ENCODE data around the gene ISM2.
A peak's percentile ranks its signal among the peaks of the same experiment; 100 is the strongest.

Gene ISM2

DNA sequence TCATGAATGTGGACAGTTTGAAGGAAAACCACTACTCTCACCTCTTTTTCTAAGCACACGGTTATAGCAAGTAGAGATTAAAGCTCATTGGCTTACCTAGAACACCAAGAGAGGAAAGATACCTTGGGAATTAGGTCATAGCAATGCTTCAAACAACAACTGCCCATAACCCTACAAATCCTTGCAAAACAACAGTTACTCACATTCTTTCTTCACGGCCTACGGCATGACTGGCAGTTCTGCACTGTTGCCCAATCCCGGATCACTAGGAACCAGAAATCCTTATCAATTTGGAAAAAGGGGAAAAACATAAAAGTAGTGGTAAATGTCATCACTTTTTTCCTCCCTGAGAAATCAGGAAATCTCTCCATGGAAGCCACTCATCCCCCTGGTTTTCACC lies 9.6 kb upstream of the ISM2 start:
- peak; percentile 21 for DNase-seq (ENCODE audit: low read depth)

DNA sequence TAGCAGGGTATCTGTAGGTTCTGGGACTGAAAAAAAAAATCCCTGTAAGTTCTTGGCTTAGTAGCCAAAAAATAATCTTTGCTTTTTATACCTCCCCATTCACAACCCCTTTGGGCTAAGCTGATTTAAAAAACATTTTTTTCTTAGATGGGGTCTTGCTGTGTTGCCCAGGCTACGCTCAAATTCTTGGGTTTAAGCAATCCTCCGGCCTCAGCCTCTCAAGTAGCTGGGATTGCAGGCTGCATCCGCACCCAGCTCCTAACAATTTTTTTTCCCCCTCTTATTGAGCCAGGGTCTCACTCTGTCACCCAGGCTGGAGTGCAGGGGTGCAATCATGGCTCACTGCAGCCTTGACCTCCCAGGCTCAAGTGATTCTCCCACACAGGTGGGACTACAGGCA lies 9.1 kb upstream of the ISM2 start:
- DNase-seq (ENCODE audit: low read depth): no peak

- no peak for DNase-seq (ENCODE audit: low read depth)
Observed at GRCh38 chr14:77505031-77505430, 6.4 kb upstream of the ISM2 start.

DNA sequence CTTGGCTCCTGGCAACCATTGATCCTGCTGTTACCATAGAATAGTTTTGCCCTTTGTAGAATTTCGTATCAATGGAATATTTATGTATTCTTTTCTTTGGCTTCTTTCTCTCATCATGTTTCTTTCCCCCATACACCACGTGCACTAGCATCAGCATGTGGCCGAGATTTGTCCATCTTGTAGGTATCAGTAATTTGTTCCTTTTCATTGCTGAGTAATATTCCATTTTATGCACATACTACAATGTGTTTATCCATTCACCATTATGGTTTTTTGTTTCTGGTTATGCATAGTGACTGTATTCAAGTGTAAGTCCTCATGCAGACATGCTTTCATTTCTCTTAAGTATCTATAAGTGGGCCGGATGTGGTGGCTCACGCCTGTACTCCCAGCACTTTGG lies 4.5 kb upstream of the ISM2 start:
- DNase-seq (ENCODE audit: low read depth): no peak

DNA sequence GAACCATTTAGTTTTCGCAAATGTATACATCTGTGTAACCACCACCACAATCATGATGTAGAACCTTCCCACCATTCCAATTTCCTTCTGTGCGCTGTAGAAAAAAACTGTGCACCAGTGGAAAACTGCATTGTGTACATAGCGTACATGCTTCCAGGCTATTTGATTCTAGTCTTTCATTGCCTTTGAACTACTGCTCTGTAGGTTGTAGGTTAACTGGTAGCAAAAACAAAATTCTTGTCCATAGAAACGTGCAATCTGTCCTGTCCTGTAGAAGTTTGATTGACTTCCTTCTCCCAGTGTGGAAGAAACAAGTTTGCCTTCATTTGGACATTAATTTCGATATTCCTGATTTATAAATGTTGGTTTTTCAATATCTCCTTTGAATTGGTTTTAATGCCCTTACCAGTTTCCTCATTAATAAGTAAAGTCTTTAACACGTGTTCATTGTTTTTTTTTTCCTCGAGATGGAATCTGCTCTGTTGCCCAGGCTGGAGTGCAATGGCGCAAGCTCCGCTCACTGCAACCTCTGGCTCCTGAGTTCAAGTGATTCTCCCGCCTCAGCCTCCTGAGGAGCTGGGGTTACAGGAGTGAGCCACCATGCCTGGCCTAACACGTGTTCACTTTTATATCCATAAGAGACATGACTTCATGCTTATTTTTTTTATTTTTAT lies 3.6 kb upstream of the ISM2 start:
- no peak for DNase-seq (ENCODE audit: low read depth)

DNA sequence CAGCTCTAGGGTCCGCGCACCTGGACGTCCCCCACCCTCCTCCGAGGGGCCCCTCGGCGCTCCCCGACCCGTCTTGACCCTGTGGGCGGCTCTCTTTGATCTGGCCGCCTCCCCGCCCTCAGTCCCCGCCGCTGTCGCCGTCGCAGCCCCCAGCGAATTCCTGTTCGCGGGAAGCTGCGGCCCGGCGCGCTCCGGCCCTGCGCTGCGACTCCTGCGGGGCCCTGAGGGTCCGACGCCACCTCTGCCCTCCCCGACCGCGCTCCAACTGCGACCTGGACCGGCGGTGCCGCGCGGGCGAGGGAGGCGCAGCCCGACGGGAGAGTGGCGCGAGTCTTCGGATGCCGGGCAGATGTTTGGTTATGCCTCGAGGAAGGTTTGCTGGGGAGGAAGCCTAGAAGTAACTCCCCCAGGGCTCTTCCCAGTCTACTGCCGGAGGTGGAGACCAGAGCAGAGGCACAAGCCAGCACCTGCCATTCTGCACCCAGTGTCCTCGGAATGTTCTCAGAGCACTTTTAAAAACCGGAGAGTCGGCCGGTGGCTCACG lies 440 bp upstream of the ISM2 start:
- no peak for DNase-seq (ENCODE audit: low read depth)

DNA sequence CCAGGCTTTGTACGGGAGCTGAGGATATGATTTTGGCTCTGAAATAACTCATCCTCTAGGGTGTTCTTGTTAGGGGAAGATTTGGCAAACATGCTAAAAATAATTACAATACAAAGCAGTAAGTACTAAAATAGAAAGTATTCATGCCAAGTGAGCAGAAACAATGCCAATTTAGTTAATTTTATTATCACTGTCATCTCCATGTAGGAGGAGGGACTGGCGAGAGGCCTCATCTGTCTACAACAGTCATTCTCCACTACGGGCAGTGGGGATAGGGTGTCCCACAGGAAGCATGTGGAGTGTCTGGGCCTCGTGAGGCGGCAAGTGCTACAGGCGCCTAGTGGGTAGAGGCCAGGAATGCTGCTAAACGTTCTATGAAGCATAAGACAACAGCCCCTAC lies 3.3 kb downstream of the ISM2 start:
- no peak for DNase-seq (ENCODE audit: low read depth)

GRCh38 chr14:77491056-77491455 lies 7.6 kb downstream of the ISM2 start:
- no peak for DNase-seq (ENCODE audit: low read depth)

GRCh38 chr14:77490347-77490986 lies 8.1 kb downstream of the ISM2 start:
- DNase-seq (ENCODE audit: low read depth): no peak

DNA sequence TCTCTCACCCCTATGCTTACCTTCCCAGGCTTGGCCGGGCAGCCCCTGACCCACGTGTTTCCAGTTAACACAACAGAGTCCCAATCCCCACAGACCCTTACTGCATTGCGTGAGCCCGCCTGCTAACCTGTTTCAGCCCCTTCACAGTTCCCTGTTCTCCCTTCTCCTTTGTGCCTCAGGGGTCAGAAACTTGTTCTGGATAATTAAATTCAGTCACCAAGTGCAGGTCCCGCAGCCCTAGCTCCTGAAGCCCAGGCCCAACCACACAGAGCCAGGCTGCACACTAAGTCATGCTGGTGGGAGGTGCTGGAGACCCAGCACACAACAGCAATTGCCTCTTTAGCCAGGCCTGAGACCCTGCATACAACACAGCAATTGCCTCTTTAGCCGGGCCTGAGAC lies 9.6 kb downstream of the ISM2 start:
- no peak for DNase-seq (ENCODE audit: low read depth)

- no peak for DNase-seq (ENCODE audit: low read depth)
Observed at GRCh38 chr14:77488558-77488957, 10.1 kb downstream of the ISM2 start.

DNA sequence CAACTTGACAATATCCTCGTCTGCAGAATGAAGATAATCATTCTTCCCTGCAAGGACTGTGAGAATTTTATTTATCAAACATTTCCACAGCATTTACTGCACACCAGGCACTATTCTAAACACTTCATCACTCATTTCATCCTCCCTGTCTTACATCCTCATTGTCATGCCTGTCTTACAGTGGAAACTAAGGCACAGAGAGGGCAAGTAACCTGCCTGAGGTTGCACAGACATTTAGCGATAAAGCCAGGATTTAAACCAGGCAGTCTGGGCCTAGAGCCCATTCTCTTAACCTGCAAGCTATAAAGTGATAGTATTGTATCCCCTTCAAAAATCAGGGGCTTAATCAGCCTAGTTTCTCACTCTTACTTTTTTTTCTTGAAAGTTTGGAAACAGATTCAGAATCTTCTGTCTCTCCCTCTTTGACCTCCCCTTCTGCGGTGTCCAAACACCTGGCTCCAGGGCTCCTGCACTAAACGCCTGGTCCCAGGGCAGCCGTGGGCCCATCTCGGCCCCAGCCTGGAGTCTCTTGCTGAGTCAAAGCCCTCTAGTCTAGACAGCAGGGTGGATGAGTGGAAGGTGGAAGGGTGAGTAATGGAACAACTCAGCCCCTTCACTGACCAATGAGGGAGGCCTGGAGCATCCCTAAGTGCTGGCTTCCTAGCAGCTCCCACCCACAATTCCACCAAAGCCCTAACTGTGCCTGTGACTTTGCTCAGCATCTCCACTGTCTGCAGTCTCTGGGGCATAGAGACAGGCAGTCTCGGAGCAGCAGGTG lies 12.5 kb downstream of the ISM2 start:
- DNase-seq (ENCODE audit: low read depth): peak; percentile 30

- DNase-seq (ENCODE audit: low read depth): no peak
Observed at GRCh38 chr14:77485256-77485655, 13.4 kb downstream of the ISM2 start.

DNA sequence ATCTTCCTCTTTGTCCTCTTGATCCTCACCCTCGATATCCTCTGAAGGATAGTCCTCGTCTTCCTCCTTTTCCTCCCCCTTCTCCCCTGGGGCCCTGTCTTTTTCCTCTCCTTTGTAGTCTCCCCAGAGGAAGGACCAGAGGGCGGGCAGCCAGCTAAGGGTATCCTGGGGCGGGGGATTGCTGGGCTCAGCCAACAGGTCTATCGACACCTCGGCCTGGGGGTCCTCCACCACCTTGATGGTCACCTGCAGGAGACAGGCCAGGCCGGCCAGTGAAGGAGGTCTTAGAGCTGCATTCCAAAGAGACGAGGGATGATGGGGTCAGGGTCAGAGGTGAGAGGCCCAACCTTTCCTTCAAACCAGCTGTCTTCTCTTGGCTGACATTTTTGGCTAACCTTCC lies 16.2 kb downstream of the ISM2 start:
- DNase-seq (ENCODE audit: low read depth): no peak

DNA sequence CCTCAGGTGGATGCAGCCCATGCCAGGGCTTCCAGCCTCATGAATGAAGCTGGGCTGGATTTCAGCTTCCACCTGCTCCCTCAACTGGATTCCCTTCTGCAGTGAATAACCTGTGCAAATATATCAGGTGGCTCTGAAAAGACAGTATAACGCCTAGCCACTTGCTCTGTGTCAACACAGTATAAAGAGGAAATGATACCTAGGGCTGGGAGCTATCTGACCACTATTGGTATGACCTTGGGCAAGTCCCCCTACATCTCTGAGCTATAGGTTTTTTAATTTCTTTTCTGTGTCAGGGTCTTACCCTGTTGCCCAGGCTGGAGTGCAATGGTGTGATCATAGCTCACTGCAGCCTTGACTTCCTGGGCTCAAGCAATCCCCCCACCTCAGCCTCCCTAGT lies 19.8 kb downstream of the ISM2 start:
- DNase-seq (ENCODE audit: low read depth): no peak

DNA sequence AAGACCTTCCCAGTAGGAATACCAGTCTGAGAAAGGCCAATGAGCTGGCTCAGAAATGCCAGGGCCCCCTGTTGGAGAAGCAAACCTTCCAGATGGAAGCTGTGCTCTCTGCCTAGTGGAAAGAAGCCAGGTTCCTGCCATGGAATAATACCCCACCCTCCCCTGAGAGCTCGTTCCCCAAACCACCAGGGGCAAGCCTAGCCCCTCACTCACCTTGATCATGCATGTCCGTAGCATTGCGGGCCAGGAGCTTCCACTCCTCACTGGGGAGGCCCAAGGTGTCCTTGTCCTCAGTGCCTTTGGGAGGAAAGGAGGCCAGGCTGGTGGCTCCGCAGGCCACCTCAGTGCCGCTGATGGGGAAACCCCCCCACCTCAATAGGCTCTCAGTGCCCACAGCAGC lies 20.6 kb downstream of the ISM2 start:
- no peak for DNase-seq (ENCODE audit: low read depth)

DNA sequence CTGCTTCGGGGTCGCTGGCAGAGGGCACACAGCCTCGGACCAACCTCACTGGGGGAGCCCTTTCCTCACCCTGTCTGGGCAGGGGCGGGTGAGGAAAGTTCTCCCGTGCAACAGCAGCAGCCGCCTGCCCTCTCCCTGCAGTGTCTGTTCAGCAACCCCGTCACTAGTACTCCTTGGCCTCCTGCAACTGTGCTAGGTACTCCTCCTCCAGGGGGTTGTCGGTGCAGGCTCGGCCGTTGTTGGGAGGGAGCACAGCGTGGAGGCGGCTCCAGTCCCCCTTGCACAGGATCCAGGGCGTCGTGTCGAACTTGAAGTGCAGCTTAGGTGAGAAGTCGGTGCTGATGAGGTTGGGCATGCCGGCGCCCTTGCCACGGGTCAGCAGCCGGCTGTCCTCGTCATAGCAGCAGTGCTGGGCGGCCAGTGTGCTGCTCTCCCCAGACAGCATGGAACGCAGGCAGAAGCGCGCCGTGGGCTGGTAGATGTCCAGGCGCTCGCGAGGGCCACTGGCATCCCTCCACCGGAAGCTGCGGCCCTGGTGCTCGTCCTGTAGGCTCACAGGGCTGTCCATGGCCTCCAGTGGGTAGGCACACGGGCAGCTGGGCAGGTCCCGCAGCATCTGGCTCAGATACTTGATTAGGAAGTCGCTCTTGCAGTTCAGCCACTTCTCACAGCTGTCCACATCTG lies 23.0 kb downstream of the ISM2 start:
- no peak for DNase-seq (ENCODE audit: low read depth)

DNA sequence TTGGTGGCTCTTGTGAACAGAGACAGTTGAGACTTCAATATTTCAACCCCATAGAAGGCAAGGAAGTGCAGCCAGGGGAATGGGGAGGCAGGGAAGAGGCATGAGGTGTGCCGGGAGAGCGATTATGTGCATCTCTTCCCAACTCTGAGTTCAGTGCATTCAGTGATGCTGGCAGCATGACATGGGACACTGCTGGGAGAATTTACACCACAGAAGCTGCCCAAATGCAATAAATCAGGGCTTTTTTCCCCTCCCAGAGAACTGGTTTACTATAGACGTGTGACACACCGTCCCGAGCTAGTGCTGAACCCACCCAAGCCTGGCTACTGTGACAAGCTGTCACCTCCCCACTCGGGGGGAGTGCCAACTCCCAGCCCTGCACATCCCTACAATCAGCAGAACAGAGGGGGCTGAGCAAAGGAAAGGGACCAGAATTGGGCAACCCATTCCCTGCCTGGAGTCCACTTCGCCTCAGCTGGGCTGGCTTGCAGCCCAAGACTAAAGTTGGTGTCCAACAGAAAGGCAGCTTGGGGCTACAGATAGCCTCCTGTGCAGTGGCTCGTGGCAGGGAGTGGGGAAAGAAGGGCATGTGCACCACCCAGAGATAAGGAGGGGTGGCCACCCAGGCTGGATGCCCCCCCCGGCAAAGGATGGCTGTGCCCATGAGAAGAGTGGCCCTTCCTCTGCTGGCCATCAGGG lies 24.0 kb downstream of the ISM2 start:
- DNase-seq (ENCODE audit: low read depth): no peak

DNA sequence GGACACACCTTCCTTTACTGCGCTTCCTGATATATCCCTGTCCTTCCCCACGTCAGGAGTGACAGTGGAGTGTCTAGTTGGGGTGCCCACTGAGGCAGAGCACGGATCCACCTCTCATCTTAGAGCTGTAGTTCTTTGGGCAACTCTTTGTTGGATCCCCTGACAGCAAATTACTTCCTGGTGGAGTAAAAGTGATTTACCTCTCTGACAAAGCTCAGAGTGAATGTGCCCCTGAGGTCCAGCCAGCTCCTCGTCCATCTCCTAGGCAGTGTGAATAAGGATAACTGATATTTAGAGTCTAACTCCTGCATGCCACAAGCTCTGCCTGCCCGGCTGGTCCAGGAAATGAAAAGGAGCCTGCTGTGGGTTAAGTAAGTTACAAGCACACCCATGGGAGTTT lies 24.7 kb downstream of the ISM2 start:
- DNase-seq (ENCODE audit: low read depth): no peak

DNA sequence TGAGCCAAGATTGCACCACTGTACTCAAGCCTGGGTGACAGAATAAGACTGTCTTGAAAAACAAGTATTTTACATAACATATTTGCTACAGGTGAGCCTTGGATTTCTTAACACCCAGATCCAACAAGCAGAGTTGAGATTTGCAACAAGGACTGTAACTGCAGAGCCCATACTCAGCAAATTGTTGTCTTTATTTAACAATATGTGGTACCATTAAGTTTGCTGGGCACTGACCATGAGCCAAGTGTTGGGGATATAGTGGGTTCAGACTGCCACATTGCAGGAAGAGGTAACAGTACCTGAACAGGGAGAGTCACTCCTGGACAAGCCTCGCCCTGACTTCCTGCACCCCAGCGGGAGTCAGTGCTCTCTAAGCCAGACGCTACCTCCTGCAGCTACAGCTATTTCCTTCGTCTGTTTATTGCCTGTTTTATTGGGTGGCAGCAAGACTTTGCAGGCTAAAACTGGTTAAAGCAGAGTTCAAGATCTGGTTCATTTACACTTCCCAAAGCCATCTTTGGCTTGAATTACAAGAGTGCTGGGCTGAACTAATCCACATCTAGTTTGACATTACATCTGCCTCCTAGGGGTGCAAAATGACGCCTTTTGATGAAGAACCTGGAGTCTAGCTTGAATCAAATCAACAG lies 28.3 kb downstream of the ISM2 start:
- no peak for DNase-seq (ENCODE audit: low read depth)

GRCh38 chr14:77469539-77469938 lies 29.1 kb downstream of the ISM2 start:
- no peak for DNase-seq (ENCODE audit: low read depth)

Data from GM04503 (cell line).